ENCODE data around the gene MAPK1. TPM values are rescaled to one million over a fixed set of nuclear protein-coding genes. Genes with fewer than 3 reads are reported as not detected.
A peak's percentile ranks its signal among the peaks of the same experiment; 100 is the strongest.

The MAPK1 gene
- total and polyA plus RNA-seq, 2 donors (not counting 3 experiments of a cell fraction or from before 2014, with no cell fraction given): 50.9 to 163 TPM

DNA sequence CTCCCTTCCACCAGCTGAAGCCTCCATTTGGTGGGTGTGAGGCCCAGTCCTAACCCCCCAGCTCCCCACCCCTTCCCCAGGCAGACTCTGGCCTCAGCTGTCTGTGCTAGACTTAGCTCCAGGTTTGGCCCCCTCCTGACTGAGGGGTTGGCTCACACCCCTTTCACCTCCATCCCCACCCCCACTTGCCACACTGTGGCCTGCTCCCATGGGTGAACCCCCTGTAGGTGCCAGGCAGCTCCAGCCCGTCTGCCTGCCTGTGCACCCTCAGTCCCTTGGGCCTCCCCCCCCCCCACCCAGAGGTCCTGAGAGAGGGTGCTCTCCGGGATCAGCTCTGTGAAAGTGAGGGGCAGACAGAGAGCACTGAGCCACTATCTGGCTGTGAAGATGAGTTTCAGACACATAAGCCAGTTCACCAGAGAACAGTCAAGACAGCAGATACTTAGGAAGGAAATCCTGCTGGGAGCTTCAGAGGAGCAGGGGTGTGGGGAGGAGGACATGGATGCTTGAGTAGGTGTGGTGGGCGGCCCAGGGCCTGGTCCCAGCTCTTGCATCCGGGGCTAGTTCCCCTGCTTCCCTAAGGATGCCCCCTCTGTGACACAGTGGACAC lies 49.0 kb upstream of the MAPK1 start:
- POLR2A ChIA-PET: interaction anchor here (0.6 kb wide), 1 partner anchor 74 kb away, joined by 3 read pairs; no protein-coding TSS in a partner anchor
- Histone ChIP-seq H3K27me3 (ENCODE audit: control insufficient read depth in 2 of 2, insufficient read depth in 2 of 2, low read length in 2 of 2) (no peaks in the 10 kb centered on the region), H3K79me2 (ENCODE audit: control insufficient read depth, insufficient read depth, low read length) (no peaks in the 10 kb centered on the region), H3K4me1 (ENCODE audit: control insufficient read depth, extremely low read depth, insufficient read depth, low read length) (no peaks in the 10 kb centered on the region), H4K20me1 (replicated peaks; ENCODE audit: control insufficient read depth, extremely low read depth, insufficient read depth, low read length) (peaks cover 3% of the 10 kb centered on the region), H2AFZ (ENCODE audit: low read depth, low read length) (no peak overlapping the region), H3K9me1 (replicated peaks; ENCODE audit: control insufficient read depth, extremely low read depth, insufficient read depth, low read length) (no peaks in the 10 kb centered on the region), H3K36me3 (ENCODE audit: control insufficient read depth in 2 of 2, extremely low read depth in 1 of 2, insufficient read depth in 2 of 2, low read length in 2 of 2) (peaks cover 0 to 8% of the 10 kb centered on the region in 2 experiments), H3K9ac (replicated peaks; ENCODE audit: extremely low read depth, insufficient read depth, low read length) (no peak overlapping the region), H3K9me3 (replicated peaks; ENCODE audit: control insufficient read depth, insufficient read depth, low read length) (no peaks in the 10 kb centered on the region), H3K27ac (ENCODE audit: insufficient read depth, low read depth, low read length) (no peak overlapping the region), H3K4me3 (replicated peaks in 1 of 3; ENCODE audit: insufficient read depth in 1 of 3, low read depth in 1 of 3, low read length in 3 of 3) (no peak overlapping the region), H3K4me2 (ENCODE audit: insufficient read depth, low read length) (no peak overlapping the region)
- intact Hi-C loops (cut with micrococcal nuclease): no loop called here
- CTCF ChIA-PET: interaction anchor here (1.0 to 4.1 kb wide), 2 partner anchors 141 to 153 kb away, joined by 3 to 19 read pairs; no protein-coding TSS in a partner anchor
- DNase-seq (ENCODE audit: low read depth, low spot score) (no peak), FAIRE-seq (no peak)
- TF ChIP-seq MYC (IDR thresholded peaks at IDR 0.05; ENCODE audit: low read depth, low read length): no peak
- peak; percentile 3 for TF ChIP-seq POLR2A (IDR thresholded peaks at IDR 0.05; ENCODE audit: low read depth, low read length)
- TF ChIP-seq JUN (IDR thresholded peaks at IDR 0.05; ENCODE audit: borderline replicate concordance, insufficient read depth, insufficient read length, low read depth): no peak
- no TSS peak for BruUV-seq (replicated peaks)
- dilution Hi-C loops (cut with MboI; ENCODE audit: extremely low pct_ligation_motif_present, low sequenced_read_pairs): no loop called here

GRCh38 chr22:21915624-21916308 lies 48.3 kb upstream of the MAPK1 start:
- POLR2A ChIA-PET: no interaction called here
- Histone ChIP-seq H3K9ac (replicated peaks; ENCODE audit: extremely low read depth, insufficient read depth, low read length) (no peak overlapping the region), H3K36me3 (ENCODE audit: control insufficient read depth in 2 of 2, extremely low read depth in 1 of 2, insufficient read depth in 2 of 2, low read length in 2 of 2) (peaks cover 0 to 3% of the 10 kb centered on the region in 2 experiments), H3K27me3 (ENCODE audit: control insufficient read depth in 2 of 2, insufficient read depth in 2 of 2, low read length in 2 of 2) (no peaks in the 10 kb centered on the region), H3K4me2 (ENCODE audit: insufficient read depth, low read length) (no peak overlapping the region), H2AFZ (ENCODE audit: low read depth, low read length) (no peak overlapping the region), H3K27ac (ENCODE audit: insufficient read depth, low read depth, low read length) (no peak overlapping the region), H3K9me1 (replicated peaks; ENCODE audit: control insufficient read depth, extremely low read depth, insufficient read depth, low read length) (no peaks in the 10 kb centered on the region), H4K20me1 (replicated peaks; ENCODE audit: control insufficient read depth, extremely low read depth, insufficient read depth, low read length) (peaks cover 3% of the 10 kb centered on the region), H3K4me3 (replicated peaks in 1 of 3; ENCODE audit: insufficient read depth in 1 of 3, low read depth in 1 of 3, low read length in 3 of 3) (no peak overlapping the region), H3K4me1 (ENCODE audit: control insufficient read depth, extremely low read depth, insufficient read depth, low read length) (no peaks in the 10 kb centered on the region), H3K9me3 (replicated peaks; ENCODE audit: control insufficient read depth, insufficient read depth, low read length) (no peaks in the 10 kb centered on the region), H3K79me2 (ENCODE audit: control insufficient read depth, insufficient read depth, low read length) (no peaks in the 10 kb centered on the region)
- FAIRE-seq (no peak), DNase-seq (ENCODE audit: low read depth, low spot score) (no peak)
- CTCF ChIA-PET: interaction anchor here (0.7 to 4.1 kb wide), 4 partner anchors 8 to 140 kb away, joined by 3 to 19 read pairs (median 3); no protein-coding TSS in a partner anchor
- BruUV-seq (replicated peaks): no TSS peak
- dilution Hi-C loops (cut with MboI; ENCODE audit: extremely low pct_ligation_motif_present, low sequenced_read_pairs): no loop called here
- TF ChIP-seq, protein P1, sequence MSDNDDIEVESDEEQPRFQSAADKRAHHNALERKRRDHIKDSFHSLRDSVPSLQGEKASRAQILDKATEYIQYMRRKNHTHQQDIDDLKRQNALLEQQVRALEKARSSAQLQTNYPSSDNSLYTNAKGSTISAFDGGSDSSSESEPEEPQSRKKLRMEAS (IDR thresholded peaks at IDR 0.05; ENCODE audit: insufficient read depth, insufficient read length): no peak
- TF ChIP-seq FOS (IDR thresholded peaks at IDR 0.05; ENCODE audit: borderline replicate concordance, insufficient read depth, low read length) (no peak), JUN (IDR thresholded peaks at IDR 0.05; ENCODE audit: borderline replicate concordance, insufficient read depth, insufficient read length, low read depth) (no peak), POLR2A (IDR thresholded peaks at IDR 0.05; ENCODE audit: low read depth, low read length) (no peak), MYC (IDR thresholded peaks at IDR 0.05; ENCODE audit: low read depth, low read length) (no peak), POLR2AphosphoS5 (IDR thresholded peaks at IDR 0.05; ENCODE audit: insufficient read depth, low read depth, low read length) (no peak), GATA2 (IDR thresholded peaks at IDR 0.05; ENCODE audit: insufficient read depth, insufficient read length, low read depth, low read length) (no peak), EZH2 (IDR thresholded peaks at IDR 0.05; ENCODE audit: borderline replicate concordance, low read depth, low read length, severe bottlenecking) (no peak)
- TF ChIP-seq, protein P2, sequence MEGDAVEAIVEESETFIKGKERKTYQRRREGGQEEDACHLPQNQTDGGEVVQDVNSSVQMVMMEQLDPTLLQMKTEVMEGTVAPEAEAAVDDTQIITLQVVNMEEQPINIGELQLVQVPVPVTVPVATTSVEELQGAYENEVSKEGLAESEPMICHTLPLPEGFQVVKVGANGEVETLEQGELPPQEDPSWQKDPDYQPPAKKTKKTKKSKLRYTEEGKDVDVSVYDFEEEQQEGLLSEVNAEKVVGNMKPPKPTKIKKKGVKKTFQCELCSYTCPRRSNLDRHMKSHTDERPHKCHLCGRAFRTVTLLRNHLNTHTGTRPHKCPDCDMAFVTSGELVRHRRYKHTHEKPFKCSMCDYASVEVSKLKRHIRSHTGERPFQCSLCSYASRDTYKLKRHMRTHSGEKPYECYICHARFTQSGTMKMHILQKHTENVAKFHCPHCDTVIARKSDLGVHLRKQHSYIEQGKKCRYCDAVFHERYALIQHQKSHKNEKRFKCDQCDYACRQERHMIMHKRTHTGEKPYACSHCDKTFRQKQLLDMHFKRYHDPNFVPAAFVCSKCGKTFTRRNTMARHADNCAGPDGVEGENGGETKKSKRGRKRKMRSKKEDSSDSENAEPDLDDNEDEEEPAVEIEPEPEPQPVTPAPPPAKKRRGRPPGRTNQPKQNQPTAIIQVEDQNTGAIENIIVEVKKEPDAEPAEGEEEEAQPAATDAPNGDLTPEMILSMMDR (IDR thresholded peaks at IDR 0.05; ENCODE audit: extremely low read depth in 1 of 2, insufficient read depth in 1 of 2, low read depth in 1 of 2, low read length in 2 of 2): no peak
- intact Hi-C loops (cut with micrococcal nuclease): loop anchor here (2.0 kb wide), 1 partner anchor 203 kb away; no protein-coding TSS in a partner anchor

All from endothelial cell of umbilical vein (primary cell).